GM23338 (cell line): ENCODE results near the gene WBP2. TPM values are rescaled to one million over a fixed set of nuclear protein-coding genes. Genes with fewer than 3 reads are reported as not detected.

Source experiments
- ATAC-seq: fragments of 200-7000 bp; cut with Tn5 transposase; 3 replicates; pipeline ENCODE4 v1.9.1; 2020
- DNase-seq: peaks from one replicate; pipeline ENCODE4 v3.0.0-alpha.2; 2015; ENCODE audit warnings: low spot score
- H2AFZ ChIP-seq: fragments of 200-600 bp; sonication (generic); 2 replicates; pipeline ENCODE4 v1.8.0; 2016; ENCODE audit warnings: antibody characterized with exemption, mild to moderate bottlenecking, moderate library complexity
- H3F3A ChIP-seq: fragments of 200-600 bp; sonication (generic); replicated peaks from 2 replicates; pipeline ENCODE4 v1.8.0; 2017; ENCODE audit warnings: antibody characterized with exemption, mixed run types, low read depth
- H3K27ac ChIP-seq: fragments of 200-600 bp; sonication (generic); 2 replicates; pipeline ENCODE4 v1.6.1; 2016; ENCODE audit warnings: low read depth
- H3K27me3 ChIP-seq: fragments of 200-600 bp; sonication (generic); 2 replicates; pipeline ENCODE4 v1.8.0; 2016; ENCODE audit warnings: mild to moderate bottlenecking, mixed run types, moderate library complexity; ENCODE audit not compliant: insufficient read depth
- H3K36me3 ChIP-seq: fragments of 200-600 bp; sonication (generic); 2 replicates; pipeline ENCODE4 v1.8.0; 2016; ENCODE audit warnings: mild to moderate bottlenecking; ENCODE audit not compliant: insufficient read depth
- H3K4me1 ChIP-seq: fragments of 200-600 bp; sonication (generic); 2 replicates; pipeline ENCODE4 v1.8.0; 2016; ENCODE audit warnings: mild to moderate bottlenecking, moderate library complexity; ENCODE audit not compliant: insufficient read depth
- H3K4me2 ChIP-seq: fragments of 200-600 bp; sonication (generic); 2 replicates; pipeline ENCODE4 v1.7.1; 2017; ENCODE audit warnings: mixed run types
- H3K4me3 ChIP-seq: fragments of 200-600 bp; sonication (generic); 2 replicates; pipeline ENCODE4 v1.6.1; 2016; ENCODE audit warnings: mixed run types
- H3K79me2 ChIP-seq: fragments of 200-600 bp; sonication (generic); replicated peaks from 2 replicates; pipeline ENCODE4 v1.8.0; 2017; ENCODE audit warnings: mild to moderate bottlenecking; ENCODE audit not compliant: insufficient read depth
- H3K9me2 ChIP-seq: fragments of 200-600 bp; sonication (generic); 2 replicates; pipeline ENCODE4 v1.8.0; 2017; ENCODE audit not compliant: insufficient read depth
- H4K20me1 ChIP-seq: fragments of 200-600 bp; sonication (generic); replicated peaks from 2 replicates; pipeline ENCODE4 v1.8.0; 2017; ENCODE audit warnings: mild to moderate bottlenecking; ENCODE audit not compliant: insufficient read depth
- H3K27ac Mint-ChIP-seq: 2 replicates; pipeline ENCODE4 v1.8.0; 2020; ENCODE audit warnings: inconsistent platforms, mild to moderate bottlenecking, moderate library complexity, mixed read lengths
- H3K27me3 Mint-ChIP-seq: 3 replicates; pipeline ENCODE4 v1.8.0; 2022; ENCODE audit warnings: low read depth, mild to moderate bottlenecking, moderate library complexity, mixed read lengths, inconsistent platforms; ENCODE audit not compliant: insufficient read depth, poor library complexity
- H3K36me3 Mint-ChIP-seq: 3 replicates; pipeline ENCODE4 v1.8.0; 2021; ENCODE audit warnings: low read depth, mild to moderate bottlenecking, inconsistent platforms, moderate library complexity, mixed read lengths
- H3K4me1 Mint-ChIP-seq: 3 replicates; pipeline ENCODE4 v1.8.0; 2020; ENCODE audit warnings: mild to moderate bottlenecking, inconsistent platforms, mixed read lengths
- H3K4me3 Mint-ChIP-seq: 3 replicates; pipeline ENCODE4 v1.8.0; 2021; ENCODE audit warnings: moderate library complexity, mild to moderate bottlenecking, inconsistent platforms, mixed read lengths
- H3K9me3 Mint-ChIP-seq: 3 replicates; pipeline ENCODE4 v1.8.0; 2020; ENCODE audit warnings: moderate library complexity, mild to moderate bottlenecking, inconsistent platforms, mixed read lengths
- CREB1 ChIP-seq: fragments of 250-450 bp; sonication (Bioruptor Pico); IDR thresholded peaks from 2 replicates; pipeline ENCODE4 v1.5.0; 2020; ENCODE audit warnings: low read depth, mild to moderate bottlenecking, moderate library complexity
- CTCF ChIP-seq, 2 experiments: fragments of 200-600 bp in 1 of 2; sonication (generic) in 1 of 2; conservative IDR thresholded peaks; 2 replicates each; pipeline versions ENCODE4 v1.5.1 to v1.6.1; 2016 to 2017; ENCODE audit warnings: antibody characterized with exemption in 2 of 2, low read depth in 2 of 2, mild to moderate bottlenecking in 2 of 2, moderate library complexity in 1 of 2
- ETS1 ChIP-seq: IDR thresholded peaks from 2 replicates; pipeline ENCODE4 v1.6.1; 2016; ENCODE audit warnings: antibody characterized with exemption
- EZH2 ChIP-seq: fragments of 200-600 bp; sonication (generic); IDR thresholded peaks from one replicate; pipeline ENCODE4 v1.8.0; 2017; ENCODE audit warnings: antibody characterized with exemption, mild to moderate bottlenecking, low read depth; ENCODE audit not compliant: unreplicated experiment
- EZH2phosphoT487 ChIP-seq: fragments of 200-600 bp; sonication (generic); IDR thresholded peaks from one replicate; pipeline ENCODE4 v1.8.1; 2018; ENCODE audit warnings: antibody characterized with exemption; ENCODE audit not compliant: unreplicated experiment
- JUNB ChIP-seq: IDR thresholded peaks from one replicate; pipeline ENCODE4 v1.6.1; 2016; ENCODE audit warnings: antibody characterized with exemption; ENCODE audit not compliant: unreplicated experiment
- NANOG ChIP-seq: IDR thresholded peaks from 2 replicates; pipeline ENCODE4 v1.6.1; 2016; ENCODE audit warnings: antibody characterized with exemption, borderline replicate concordance
- POLR2AphosphoS5 ChIP-seq: IDR thresholded peaks from 2 replicates; pipeline ENCODE4 v1.6.1; 2016; ENCODE audit warnings: antibody characterized with exemption, low read depth
- REST ChIP-seq: IDR thresholded peaks from one replicate; pipeline ENCODE4 v1.6.1; 2018; ENCODE audit warnings: antibody characterized with exemption; ENCODE audit not compliant: unreplicated experiment
- STAT1 ChIP-seq: IDR thresholded peaks from one replicate; pipeline ENCODE4 v1.6.1; 2016; ENCODE audit warnings: antibody characterized with exemption; ENCODE audit not compliant: unreplicated experiment
- ZNF114 ChIP-seq: fragments of 250-450 bp; sonication (Bioruptor Pico); IDR thresholded peaks from 2 replicates; pipeline ENCODE4 v1.5.0; 2020; ENCODE audit warnings: mild to moderate bottlenecking, moderate library complexity
- ZNF331 ChIP-seq: fragments of 250-450 bp; sonication (Bioruptor Pico); IDR thresholded peaks from 2 replicates; pipeline ENCODE4 v1.5.0; 2020; ENCODE audit warnings: low read depth, mild to moderate bottlenecking, moderate library complexity
- polyA plus RNA-seq: library from polyadenylated mRNA; unstranded; fragments of >200 nt; fragmentation: Nextera tagmentation; extraction: Ambion mirVana; gene quantifications from 2 replicates; pipeline ENCODE4 v1.2.1, GENCODE V29; 2016
- total RNA-seq: library from RNA; depleted of rRNA; stranded (reverse); fragments of >200 nt; shearing (Covaris generic); gene quantifications from 2 replicates; pipeline ENCODE4 v1.2.3, GENCODE V29; 2014

The WBP2 gene
- total and polyA plus RNA-seq, 2 experiments from 2014 or later: 36.2 to 63.5 TPM

GRCh38 chr17:75843577-75844529 is 11.3 kb downstream of the WBP2 start, which contains the start of gene UNC13D (continued):
- TF ChIP-seq CTCF (conservative IDR thresholded peaks at IDR 0.05; ENCODE audit: low read depth in 2 of 2) (no peak), STAT1 (no peak), ZNF114 (CRISPR knock-in tag) (no peak), REST (no peak), POLR2AphosphoS5 (no peak), ETS1 (no peak), CREB1 (CRISPR knock-in tag) (no peak), ZNF331 (CRISPR knock-in tag) (no peak)

- H3K4me3 Mint-ChIP-seq: no peak overlapping the region
- Histone ChIP-seq H3K27me3 (no peaks in the 10 kb centered on the region), H3K4me2 (no peak overlapping the region), H3K4me1 (peaks cover 10% of the 10 kb centered on the region), H3K79me2 (no peaks in the 10 kb centered on the region), H3K27ac (no peak overlapping the region), H3F3A (0 out of 2 replicates have a peak, but pooled peaks cover 7% of the 10 kb centered on the region), H4K20me1 (no peaks in the 10 kb centered on the region), H3K4me3 (no peak overlapping the region), H3K9me2 (no peaks in the 10 kb centered on the region), H2AFZ (no peak overlapping the region), H3K36me3 (0 out of 2 replicates have a peak, but pooled peaks cover 8% of the 10 kb centered on the region)
- H3K4me1 Mint-ChIP-seq: peaks cover 8% of the 10 kb centered on the region; the same call in 2 of the 3 replicates
- ATAC-seq (no peak), DNase-seq (no peak)
- peaks cover 23% of the 10 kb centered on the region for H3K36me3 Mint-ChIP-seq
- no peaks in the 10 kb centered on the region for H3K9me3 Mint-ChIP-seq
- peaks cover 5% of the 10 kb centered on the region for H3K27me3 Mint-ChIP-seq
- H3K27ac Mint-ChIP-seq: no peak overlapping the region
- TF ChIP-seq JUNB (no peak), ZNF114 (CRISPR knock-in tag) (no peak), NANOG (no peak), EZH2phosphoT487 (no peak), STAT1 (no peak), POLR2AphosphoS5 (no peak), ZNF331 (CRISPR knock-in tag) (no peak), CTCF (conservative IDR thresholded peaks at IDR 0.05; ENCODE audit: low read depth in 2 of 2) (no peak), EZH2 (no peak), CREB1 (CRISPR knock-in tag) (no peak), ETS1 (no peak)
These were observed 12.1 kb downstream of the WBP2 start for GRCh38 chr17:75842963-75843576.
